ENCODE measurements around the gene FN1. TPM values are rescaled to one million over a fixed set of nuclear protein-coding genes. Genes with fewer than 3 reads are reported as not detected.

The FN1 gene
- total RNA-seq, 6 donors from 2014 or later = 310 to 1,686 (median 1,133) TPM

DNA sequence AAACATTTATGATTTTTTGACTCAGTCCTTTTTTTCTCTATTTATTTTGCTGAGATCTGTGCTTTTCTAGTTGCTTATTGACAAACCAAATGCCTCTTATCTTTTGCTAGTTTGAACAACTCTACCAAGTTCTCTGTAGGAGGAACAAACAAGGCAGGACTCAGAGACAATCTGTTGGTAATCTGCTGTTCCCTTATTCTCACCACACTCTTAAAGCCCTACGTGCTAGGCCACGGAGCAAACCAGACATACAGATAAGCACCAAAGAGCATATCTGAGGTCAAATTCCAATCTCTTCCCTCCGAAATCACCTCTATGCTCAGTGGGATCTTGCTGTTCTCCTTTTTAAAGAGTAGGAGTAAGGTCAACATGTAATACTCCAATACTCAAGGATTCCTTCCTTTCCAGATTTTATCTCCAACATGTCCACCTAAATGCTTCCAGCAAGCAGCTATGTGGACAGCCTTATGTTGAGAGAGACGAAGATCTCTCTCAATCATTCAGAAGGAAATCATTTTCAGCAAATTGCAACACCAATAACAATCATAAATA lies 18.4 kb downstream of the FN1 start:
- peaks cover 2 to 17% (median 7%) of the 10 kb centered on the region in 4 donors for H3K4me1 ChIP-seq
- TF ChIP-seq POLR2A (IDR thresholded peaks at IDR 0.05) = no peak
- TF ChIP-seq POLR2AphosphoS5 (IDR thresholded peaks at IDR 0.05) = no peak
- TF ChIP-seq, protein P1, sequence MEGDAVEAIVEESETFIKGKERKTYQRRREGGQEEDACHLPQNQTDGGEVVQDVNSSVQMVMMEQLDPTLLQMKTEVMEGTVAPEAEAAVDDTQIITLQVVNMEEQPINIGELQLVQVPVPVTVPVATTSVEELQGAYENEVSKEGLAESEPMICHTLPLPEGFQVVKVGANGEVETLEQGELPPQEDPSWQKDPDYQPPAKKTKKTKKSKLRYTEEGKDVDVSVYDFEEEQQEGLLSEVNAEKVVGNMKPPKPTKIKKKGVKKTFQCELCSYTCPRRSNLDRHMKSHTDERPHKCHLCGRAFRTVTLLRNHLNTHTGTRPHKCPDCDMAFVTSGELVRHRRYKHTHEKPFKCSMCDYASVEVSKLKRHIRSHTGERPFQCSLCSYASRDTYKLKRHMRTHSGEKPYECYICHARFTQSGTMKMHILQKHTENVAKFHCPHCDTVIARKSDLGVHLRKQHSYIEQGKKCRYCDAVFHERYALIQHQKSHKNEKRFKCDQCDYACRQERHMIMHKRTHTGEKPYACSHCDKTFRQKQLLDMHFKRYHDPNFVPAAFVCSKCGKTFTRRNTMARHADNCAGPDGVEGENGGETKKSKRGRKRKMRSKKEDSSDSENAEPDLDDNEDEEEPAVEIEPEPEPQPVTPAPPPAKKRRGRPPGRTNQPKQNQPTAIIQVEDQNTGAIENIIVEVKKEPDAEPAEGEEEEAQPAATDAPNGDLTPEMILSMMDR (IDR thresholded peaks at IDR 0.05) = no peak
- no peak for TF ChIP-seq EP300 (IDR thresholded peaks at IDR 0.05)
- peak overlapping the region in 2 of 4 donors; percentile 21 to 41 for H3K27ac ChIP-seq
- H3K4me3 ChIP-seq = no peak overlapping the region
- WGBS, 2 donors = 64 to 68% methylated on average over 4 of the region's 4 CpGs
- H3K9me3 ChIP-seq = no peaks in the 10 kb centered on the region
- ATAC-seq (ENCODE audit: low FRiP score in 2 of 2) = no peak
- H3K36me3 ChIP-seq = peaks cover 0 to 19% (median 0%) of the 10 kb centered on the region in 4 donors
- no peak for DNase-seq
- H3K27me3 ChIP-seq = no peaks in the 10 kb centered on the region

- no peak for TF ChIP-seq POLR2AphosphoS5 (IDR thresholded peaks at IDR 0.05)
- TF ChIP-seq EP300 (IDR thresholded peaks at IDR 0.05) = no peak
- no peak for TF ChIP-seq POLR2A (IDR thresholded peaks at IDR 0.05)
- TF ChIP-seq, protein P1 (IDR thresholded peaks at IDR 0.05) = no peak
- WGBS, 2 donors = 77 to 82% methylated on average over 2 of the region's 2 CpGs
- Histone ChIP-seq H3K27ac (peak overlapping the region in 1 of 4 donors; percentile 41), H3K9me3 (no peaks in the 10 kb centered on the region), H3K27me3 (no peaks in the 10 kb centered on the region), H3K36me3 (peaks cover 0 to 14% (median 0%) of the 10 kb centered on the region in 4 donors), H3K4me3 (no peak overlapping the region), H3K4me1 (peaks cover 2 to 17% (median 7%) of the 10 kb centered on the region in 4 donors)
- DNase-seq (no peak), ATAC-seq (ENCODE audit: low FRiP score in 2 of 2) (no peak)
Observed at GRCh38 chr2:215416656-215417055, 19.2 kb downstream of the FN1 start.

- no peaks in the 10 kb centered on the region for H3K27me3 ChIP-seq
- H3K9me3 ChIP-seq = no peaks in the 10 kb centered on the region
- no peak overlapping the region for H3K4me3 ChIP-seq
- ATAC-seq (ENCODE audit: low FRiP score in 2 of 2) (no peak), DNase-seq (no peak)
- H3K36me3 ChIP-seq = peaks cover 0 to 7% (median 0%) of the 10 kb centered on the region in 4 donors
- no peak for TF ChIP-seq POLR2AphosphoS5 (IDR thresholded peaks at IDR 0.05)
- no peak for TF ChIP-seq POLR2A (IDR thresholded peaks at IDR 0.05)
- TF ChIP-seq, protein P1 (IDR thresholded peaks at IDR 0.05) = no peak
- TF ChIP-seq EP300 (IDR thresholded peaks at IDR 0.05) = no peak
- no peak overlapping the region for H3K27ac ChIP-seq
- WGBS, 2 donors = 44 to 58% methylated on average over 1 of the region's 1 CpG
- H3K4me1 ChIP-seq = peaks cover 2 to 17% (median 7%) of the 10 kb centered on the region in 4 donors
Observed at GRCh38 chr2:215415820-215416577, 19.9 kb downstream of the FN1 start.

DNA sequence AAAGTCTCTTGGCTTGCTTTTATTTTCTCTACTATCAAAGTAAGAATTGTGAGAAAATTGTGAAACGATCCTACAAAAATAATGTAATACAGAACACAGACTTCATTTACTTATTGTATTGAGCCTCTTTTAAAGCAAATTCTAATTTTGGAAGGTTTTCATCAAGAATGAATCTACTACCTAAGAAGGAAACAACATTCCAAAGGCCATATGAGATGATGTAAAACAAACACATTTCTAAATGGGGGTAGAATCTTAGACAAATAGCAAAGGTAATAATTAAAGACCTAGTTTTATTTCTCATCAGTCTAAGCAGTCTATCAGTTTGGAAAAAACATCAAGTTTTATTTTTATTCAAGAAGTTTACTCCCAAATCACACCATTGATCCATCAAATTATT lies 20.6 kb downstream of the FN1 start:
- no peak for DNase-seq
- Histone ChIP-seq H3K27ac (no peak overlapping the region), H3K27me3 (no peaks in the 10 kb centered on the region), H3K36me3 (peaks cover 0 to 7% (median 0%) of the 10 kb centered on the region in 4 donors), H3K4me3 (no peak overlapping the region), H3K4me1 (peaks cover 3 to 13% (median 8%) of the 10 kb centered on the region in 4 donors), H3K9me3 (no peaks in the 10 kb centered on the region)
- TF ChIP-seq POLR2AphosphoS5 (IDR thresholded peaks at IDR 0.05) (no peak), EP300 (IDR thresholded peaks at IDR 0.05) (no peak), POLR2A (IDR thresholded peaks at IDR 0.05) (no peak)
- TF ChIP-seq, protein P1 (IDR thresholded peaks at IDR 0.05) = no peak
- 63 to 79% methylated on average over 1 of the region's 1 CpG for WGBS, 2 donors
- ATAC-seq (ENCODE audit: low FRiP score in 2 of 2) = no peak
